Immature natural killer cell (primary cell): Measurements from ENCODE around the gene DHRS7B. TPM values are rescaled to one million over a fixed set of nuclear protein-coding genes. Genes with fewer than 3 reads are reported as not detected.
A peak's percentile ranks its signal among the peaks of the same experiment; 100 is the strongest.

ENCODE experiments used
- DNase-seq, 3 donors: peaks; one replicate each; pipeline ENCODE4 v3.0.0; 2022; ENCODE audit warnings: mixed read lengths in 1 of 3
- H3K27ac Mint-ChIP-seq, 6 donors: one replicate each; pipeline ENCODE4 v1.8.0; 2020; ENCODE audit warnings: mixed read lengths in 6 of 6, mild to moderate bottlenecking in 5 of 6, inconsistent platforms in 4 of 6, moderate library complexity in 3 of 6
- H3K27me3 Mint-ChIP-seq, 3 donors: one replicate each; pipeline ENCODE4 v1.8.0; 2020 to 2021; ENCODE audit warnings: low read depth in 3 of 3, mild to moderate bottlenecking in 3 of 3, mixed read lengths in 3 of 3, moderate library complexity in 3 of 3, inconsistent platforms in 1 of 3
- H3K36me3 Mint-ChIP-seq, 3 donors: one replicate each; pipeline ENCODE4 v1.8.0; 2020; ENCODE audit warnings: mixed read lengths in 3 of 3, inconsistent platforms in 2 of 3, mild to moderate bottlenecking in 2 of 3
- H3K4me1 Mint-ChIP-seq, 2 donors: one replicate each; pipeline ENCODE4 v1.8.0; 2020; ENCODE audit warnings: inconsistent platforms in 2 of 2, mild to moderate bottlenecking in 2 of 2, mixed read lengths in 2 of 2, moderate library complexity in 1 of 2
- H3K4me3 Mint-ChIP-seq, 5 donors: one replicate each; pipeline ENCODE4 v1.8.0; 2020; ENCODE audit warnings: mild to moderate bottlenecking in 5 of 5, mixed read lengths in 5 of 5, inconsistent platforms in 3 of 5, moderate library complexity in 3 of 5
- H3K9me3 Mint-ChIP-seq, 6 donors: one replicate each; pipeline ENCODE4 v1.8.0; 2020; ENCODE audit warnings: mild to moderate bottlenecking in 6 of 6, mixed read lengths in 6 of 6, inconsistent platforms in 4 of 6, moderate library complexity in 3 of 6
- polyA plus RNA-seq, 3 donors: library from polyadenylated mRNA; unstranded; fragments of 300-500 nt; fragmentation: Illumina TruSeq; gene quantifications; one replicate each; pipeline ENCODE4 v1.2.3, GENCODE V29; 2021

The DHRS7B gene
- polyA plus RNA-seq, 3 donors from 2014 or later: 11.3 to 15.3 (median 12.9) TPM

DNA sequence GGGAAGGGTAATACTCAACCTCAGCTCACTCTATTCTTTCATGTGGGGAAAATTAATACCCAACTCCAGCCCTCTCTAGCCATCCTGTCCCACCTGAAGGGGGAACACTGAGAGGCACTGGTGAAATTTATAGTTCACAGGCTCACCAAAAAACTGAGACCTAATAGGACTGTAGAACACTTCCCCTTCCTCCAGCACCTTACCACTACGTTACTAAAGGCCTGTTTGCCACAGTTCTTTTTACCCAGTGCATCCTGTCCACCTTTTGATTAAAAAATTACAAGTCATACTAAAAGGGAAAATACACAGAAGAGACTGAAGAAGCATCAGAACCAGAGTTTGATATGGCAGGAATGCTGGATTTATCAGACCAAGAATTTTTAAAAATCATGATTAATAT, 26.0 kb downstream of the DHRS7B start:
- Mint-ChIP-seq H3K27me3 (no peaks in the 10 kb centered on the region), H3K36me3 (peaks cover 0 to 12% (median 9%) of the 10 kb centered on the region in 3 donors), H3K4me3 (no peak overlapping the region), H3K9me3 (peaks cover 0 to 12% (median 3%) of the 10 kb centered on the region in 6 donors), H3K4me1 (peaks cover 6 to 18% of the 10 kb centered on the region in 2 donors), H3K27ac (peak overlapping the region in 1 of 6 donors; percentile 16)
- no peak for DNase-seq

DNA sequence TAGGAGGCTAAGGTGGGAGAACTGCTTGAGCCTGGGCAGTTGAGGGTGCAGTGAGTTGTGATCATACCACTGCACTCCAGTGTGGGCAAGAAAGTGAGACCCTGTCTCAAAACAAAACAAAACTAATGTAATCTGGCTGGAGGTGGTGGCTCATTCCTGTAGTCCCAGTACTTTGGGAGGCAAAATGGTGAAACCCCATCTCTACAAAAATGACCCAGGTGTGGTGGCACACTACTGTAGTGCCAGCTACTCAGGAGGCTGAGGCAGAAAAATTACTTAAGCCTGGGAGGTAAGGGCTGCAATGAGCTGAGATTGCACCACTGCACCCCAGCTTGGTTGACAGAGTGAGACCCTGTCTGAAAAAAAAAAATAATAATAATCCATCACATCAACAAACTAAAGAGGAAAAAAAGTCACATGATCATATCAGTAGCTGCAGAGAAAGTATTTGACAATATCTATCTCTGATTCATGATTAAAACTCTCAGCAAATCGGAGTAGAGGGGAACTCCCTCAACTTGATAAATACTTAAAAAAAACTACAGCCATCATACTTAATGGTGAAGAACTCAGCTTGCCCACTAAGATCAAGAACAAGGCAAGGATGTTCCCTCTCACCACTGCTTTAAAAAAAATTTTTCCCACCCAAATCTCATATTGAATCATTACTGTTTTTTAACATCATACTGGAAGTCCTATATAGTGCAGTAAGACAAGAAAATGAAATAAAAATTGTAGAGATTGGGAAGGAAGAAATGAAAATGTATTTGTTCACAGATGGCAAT, 31.0 kb downstream of the DHRS7B start:
- Mint-ChIP-seq H3K4me3 (no peak overlapping the region), H3K9me3 (peaks cover 0 to 6% (median under 1%) of the 10 kb centered on the region in 6 donors), H3K36me3 (peaks cover 0 to 4% (median 2%) of the 10 kb centered on the region in 3 donors), H3K27ac (no peak overlapping the region), H3K4me1 (peaks cover 3 to 14% of the 10 kb centered on the region in 2 donors), H3K27me3 (no peaks in the 10 kb centered on the region)
- DNase-seq: no peak

DNA sequence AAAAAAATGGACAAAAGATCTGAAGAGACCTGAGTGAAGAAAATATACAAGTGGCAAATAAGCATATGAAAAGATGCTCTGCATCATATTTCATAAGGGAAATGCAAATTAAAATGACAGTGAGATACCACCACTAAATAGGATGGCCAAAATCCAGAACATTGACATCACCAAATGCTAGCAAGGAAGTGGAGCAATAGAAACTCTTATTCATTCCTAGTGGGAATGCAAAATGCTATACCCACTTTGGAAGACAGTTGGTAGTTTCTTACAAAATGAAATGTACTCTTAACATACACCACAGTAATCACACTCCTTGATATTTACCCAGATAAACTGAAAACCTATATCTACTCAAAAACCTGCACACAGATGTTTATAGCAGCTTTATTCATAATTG, 33.6 kb downstream of the DHRS7B start:
- peaks cover 3 to 13% of the 10 kb centered on the region in 2 donors for H3K4me1 Mint-ChIP-seq
- no peak overlapping the region for H3K4me3 Mint-ChIP-seq
- no peaks in the 10 kb centered on the region for H3K9me3 Mint-ChIP-seq
- H3K27me3 Mint-ChIP-seq: no peaks in the 10 kb centered on the region
- no peak overlapping the region for H3K27ac Mint-ChIP-seq
- no peaks in the 10 kb centered on the region for H3K36me3 Mint-ChIP-seq
- no peak for DNase-seq

DNA sequence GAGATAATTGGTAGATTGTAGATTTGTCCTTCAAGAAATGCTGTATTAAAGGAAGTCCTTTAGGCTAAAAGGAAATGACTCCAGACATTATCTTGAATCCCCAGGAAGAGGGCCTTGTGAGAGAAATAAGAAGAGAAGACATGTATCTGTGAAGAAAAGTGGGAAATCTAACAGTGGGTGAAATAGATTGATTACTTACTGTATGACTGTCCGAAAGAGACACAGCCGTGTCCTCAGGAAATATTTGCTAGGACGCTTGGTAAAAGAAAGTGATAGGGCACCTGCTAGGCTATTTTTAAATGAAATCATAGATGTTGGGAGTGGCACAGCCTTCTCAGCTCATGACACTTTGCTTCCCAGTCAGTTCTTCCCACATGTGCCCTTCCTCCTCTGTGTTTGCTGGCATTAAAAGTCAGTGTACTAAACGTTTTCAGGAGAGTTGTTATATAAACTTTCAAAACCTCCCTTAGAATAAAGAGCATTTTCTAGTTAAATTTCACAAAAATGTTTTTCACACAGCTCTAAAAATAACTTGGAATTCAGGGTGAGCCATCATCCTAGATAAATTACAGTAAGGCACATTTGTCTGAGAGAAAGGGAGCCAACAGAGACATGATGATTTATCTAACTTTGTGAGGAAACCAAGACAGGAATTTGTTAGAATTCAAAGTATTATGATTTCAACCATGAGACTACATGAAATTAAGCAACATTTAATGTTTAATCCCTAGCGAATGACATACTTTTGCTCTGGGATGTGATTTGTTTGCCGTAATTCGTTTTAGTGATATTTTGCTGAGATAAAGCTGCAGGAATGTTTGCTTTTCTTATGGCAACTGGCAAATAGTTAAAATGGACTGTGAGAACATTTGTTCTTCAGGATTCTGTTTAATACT, 35.0 kb downstream of the DHRS7B start:
- no peak for DNase-seq
- H3K36me3 Mint-ChIP-seq: no peaks in the 10 kb centered on the region
- peaks cover 3 to 16% of the 10 kb centered on the region in 2 donors for H3K4me1 Mint-ChIP-seq
- no peak overlapping the region for H3K27ac Mint-ChIP-seq
- no peak overlapping the region for H3K4me3 Mint-ChIP-seq
- no peaks in the 10 kb centered on the region for H3K27me3 Mint-ChIP-seq
- no peaks in the 10 kb centered on the region for H3K9me3 Mint-ChIP-seq

DNA sequence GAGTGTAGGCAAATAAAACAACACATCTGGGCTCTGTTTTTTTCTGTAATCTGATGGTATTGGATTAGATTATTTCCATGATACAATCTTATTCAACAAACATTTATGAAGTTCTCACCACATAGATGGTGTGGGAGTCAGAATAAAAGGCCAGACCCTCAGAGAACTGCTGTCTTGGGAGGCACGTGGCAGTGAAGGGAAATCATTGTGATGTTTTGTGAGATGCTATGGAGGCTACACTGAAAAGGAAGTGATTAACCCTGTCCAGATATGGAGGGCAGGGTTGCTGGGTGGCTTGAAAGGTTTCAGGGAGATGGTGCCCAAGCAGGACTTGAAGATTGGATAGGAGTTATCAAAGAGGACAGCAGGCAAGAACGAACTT, 35.6 kb downstream of the DHRS7B start:
- Mint-ChIP-seq H3K9me3 (no peaks in the 10 kb centered on the region), H3K27me3 (no peaks in the 10 kb centered on the region), H3K27ac (peak overlapping the region in 4 of 6 donors; percentile 9 to 80 (median 23)), H3K4me1 (peaks cover 3 to 19% of the 10 kb centered on the region in 2 donors), H3K36me3 (no peaks in the 10 kb centered on the region), H3K4me3 (no peak overlapping the region)
- no peak for DNase-seq

DNA sequence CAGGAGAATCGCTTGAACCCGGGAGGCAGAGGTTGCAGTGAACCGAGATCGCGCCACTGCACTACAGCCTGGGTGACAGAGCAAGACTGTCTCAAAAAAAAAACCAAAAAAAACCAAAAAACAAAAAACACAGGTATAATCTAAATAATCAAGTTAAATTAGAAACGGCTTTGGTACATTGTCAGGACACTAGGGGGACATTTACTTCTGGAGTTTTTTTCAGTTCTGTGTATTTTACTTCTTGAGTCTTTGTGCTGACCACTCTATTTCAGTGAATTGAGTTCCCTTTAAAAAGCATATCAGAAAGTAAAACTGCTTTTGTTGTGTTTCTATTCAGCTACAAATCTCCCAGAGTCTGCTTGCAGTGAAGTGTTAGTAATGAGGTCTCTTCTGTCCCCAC, 36.3 kb downstream of the DHRS7B start:
- H3K27me3 Mint-ChIP-seq: no peaks in the 10 kb centered on the region
- DNase-seq: no peak
- H3K9me3 Mint-ChIP-seq: no peaks in the 10 kb centered on the region
- peaks cover 3 to 19% of the 10 kb centered on the region in 2 donors for H3K4me1 Mint-ChIP-seq
- no peak overlapping the region for H3K4me3 Mint-ChIP-seq
- no peak overlapping the region for H3K27ac Mint-ChIP-seq
- H3K36me3 Mint-ChIP-seq: no peaks in the 10 kb centered on the region

DNA sequence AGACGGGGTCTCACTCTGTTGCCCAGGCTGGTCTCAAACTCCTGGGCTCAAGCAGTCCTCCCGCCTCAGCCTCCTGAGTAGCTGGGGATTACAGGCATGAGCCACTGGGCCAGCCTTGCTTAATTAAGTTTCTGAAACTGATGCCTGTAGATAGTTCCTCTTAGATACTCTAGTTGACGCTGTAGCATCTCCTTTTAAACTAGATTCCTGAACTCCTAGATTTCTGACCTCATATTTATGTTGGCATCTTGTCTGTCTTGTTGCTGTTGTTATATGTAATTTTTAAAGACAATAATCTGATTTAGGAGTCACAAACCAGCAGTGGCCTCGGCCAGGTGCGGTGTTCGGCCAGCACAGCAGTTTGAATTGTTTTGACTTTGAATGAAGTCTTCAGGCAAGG, 37.5 kb downstream of the DHRS7B start:
- DNase-seq: no peak
- Mint-ChIP-seq H3K4me3 (no peak overlapping the region), H3K27me3 (no peaks in the 10 kb centered on the region), H3K9me3 (no peaks in the 10 kb centered on the region), H3K27ac (peak overlapping the region in 1 of 6 donors; percentile 27), H3K4me1 (peaks cover 3 to 12% of the 10 kb centered on the region in 2 donors), H3K36me3 (no peaks in the 10 kb centered on the region)

DNA sequence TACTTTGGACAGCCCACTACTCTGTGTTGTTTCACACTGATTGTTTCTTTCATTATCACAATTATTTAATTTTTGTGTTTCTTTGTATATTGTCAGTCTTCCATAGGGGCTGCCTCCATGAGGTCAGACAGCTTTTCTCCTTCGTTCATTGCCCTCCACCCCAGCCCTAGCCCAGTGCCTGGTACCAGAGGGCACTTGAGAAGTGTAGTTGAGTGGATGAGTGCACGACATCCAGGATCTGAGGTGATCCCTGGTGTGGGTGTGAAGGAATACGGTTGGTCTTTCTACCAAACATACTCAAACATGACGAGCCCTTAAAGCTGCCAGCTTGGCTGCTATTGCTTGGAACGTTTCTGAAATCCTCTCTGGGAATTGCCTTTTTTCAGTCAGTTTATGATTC, 37.9 kb downstream of the DHRS7B start:
- H3K4me3 Mint-ChIP-seq: no peak overlapping the region
- peak overlapping the region in 1 of 6 donors; percentile 27 for H3K27ac Mint-ChIP-seq
- no peak for DNase-seq
- H3K27me3 Mint-ChIP-seq: no peaks in the 10 kb centered on the region
- peaks cover 3 to 12% of the 10 kb centered on the region in 2 donors for H3K4me1 Mint-ChIP-seq
- H3K9me3 Mint-ChIP-seq: no peaks in the 10 kb centered on the region
- H3K36me3 Mint-ChIP-seq: no peaks in the 10 kb centered on the region

DNA sequence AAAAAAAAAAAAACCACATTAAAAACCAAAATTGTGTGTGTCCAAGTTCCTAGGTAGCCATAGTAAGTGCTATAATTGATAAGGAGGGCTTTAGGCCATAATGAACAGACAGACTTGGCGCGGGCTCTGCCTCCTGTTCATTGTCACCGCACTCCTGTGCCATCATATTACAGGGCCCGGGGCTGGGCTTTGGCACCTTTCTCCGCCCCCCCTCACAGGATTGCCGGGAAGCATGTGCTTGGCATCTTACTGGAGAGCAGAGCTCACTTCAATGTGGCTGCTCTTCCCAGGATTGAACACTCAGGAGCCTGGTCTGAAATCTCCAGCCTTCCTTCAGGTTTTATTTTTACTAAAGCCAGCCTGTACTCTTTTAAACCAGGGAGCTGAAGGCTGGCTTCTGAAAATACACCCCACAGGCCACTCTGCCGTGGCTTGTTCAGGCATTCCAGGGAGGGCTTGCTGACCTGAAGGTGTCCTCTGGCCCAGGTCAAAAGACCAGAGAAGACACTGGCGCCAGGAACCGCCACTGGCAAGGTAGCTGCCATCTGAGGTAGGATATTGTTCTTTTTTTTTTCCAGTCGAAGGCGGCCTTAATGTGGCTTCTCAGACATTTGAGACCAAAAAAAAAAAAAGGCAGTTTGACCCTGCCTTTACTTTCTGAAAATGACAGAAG, 39.3 kb downstream of the DHRS7B start:
- H3K4me3 Mint-ChIP-seq: no peak overlapping the region
- H3K27ac Mint-ChIP-seq: no peak overlapping the region
- no peaks in the 10 kb centered on the region for H3K27me3 Mint-ChIP-seq
- no peak for DNase-seq
- H3K36me3 Mint-ChIP-seq: no peaks in the 10 kb centered on the region
- peaks cover 3 to 19% of the 10 kb centered on the region in 2 donors for H3K4me1 Mint-ChIP-seq
- no peaks in the 10 kb centered on the region for H3K9me3 Mint-ChIP-seq

DNA sequence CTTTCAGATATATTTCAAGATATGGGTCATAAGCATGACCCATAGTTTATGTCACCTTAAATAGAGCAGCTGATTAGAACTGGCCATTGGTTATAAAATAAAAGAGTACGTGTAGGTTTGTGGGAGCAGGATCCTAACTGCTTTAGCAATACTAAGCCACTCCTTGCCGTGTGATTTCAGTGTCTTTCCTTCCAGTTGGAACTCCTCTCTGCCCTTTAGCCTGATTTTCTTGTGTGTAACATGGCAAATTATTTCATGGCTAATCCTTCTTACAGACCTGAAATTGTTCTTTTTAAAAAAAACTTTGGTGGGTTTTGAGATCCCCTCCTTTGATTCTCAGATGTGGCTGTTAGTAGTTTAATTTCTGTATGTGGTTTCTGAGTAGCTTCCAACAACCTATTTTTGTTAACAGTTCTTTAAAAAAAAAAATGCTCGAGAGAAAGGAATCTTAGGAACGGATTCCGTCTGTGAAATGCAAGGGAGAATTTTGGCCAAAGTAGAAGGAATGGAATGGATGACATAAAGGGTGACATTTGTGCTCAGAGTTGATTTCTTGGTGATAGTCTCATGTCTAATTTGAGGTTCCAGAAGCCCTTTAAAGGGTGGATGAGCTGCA, 39.9 kb downstream of the DHRS7B start:
- no peaks in the 10 kb centered on the region for H3K9me3 Mint-ChIP-seq
- DNase-seq: no peak
- no peaks in the 10 kb centered on the region for H3K27me3 Mint-ChIP-seq
- no peak overlapping the region for H3K4me3 Mint-ChIP-seq
- H3K4me1 Mint-ChIP-seq: peaks cover 3 to 19% of the 10 kb centered on the region in 2 donors
- no peaks in the 10 kb centered on the region for H3K36me3 Mint-ChIP-seq
- no peak overlapping the region for H3K27ac Mint-ChIP-seq

DNA sequence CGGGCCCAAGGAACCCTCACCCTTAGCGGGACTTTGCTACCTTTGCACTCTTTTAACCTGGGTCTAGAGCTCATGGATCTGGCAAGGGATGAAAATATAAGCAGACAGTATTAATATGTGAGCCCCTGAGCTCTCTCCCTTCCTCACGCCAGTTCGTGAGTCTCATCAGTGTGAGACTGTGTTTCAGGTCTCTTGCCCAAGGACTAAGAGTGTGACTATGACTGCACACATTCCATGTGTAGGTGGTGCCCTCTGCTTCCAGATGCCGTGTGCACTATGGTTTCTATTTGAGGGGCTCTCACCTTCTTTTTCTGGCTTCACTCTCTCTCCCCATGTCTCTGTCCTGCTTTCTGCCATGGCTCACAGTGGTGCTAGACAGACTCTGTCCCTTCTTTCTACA, 40.5 kb downstream of the DHRS7B start:
- DNase-seq: no peak
- H3K27me3 Mint-ChIP-seq: no peaks in the 10 kb centered on the region
- H3K27ac Mint-ChIP-seq: no peak overlapping the region
- no peaks in the 10 kb centered on the region for H3K9me3 Mint-ChIP-seq
- H3K36me3 Mint-ChIP-seq: no peaks in the 10 kb centered on the region
- H3K4me3 Mint-ChIP-seq: no peak overlapping the region
- H3K4me1 Mint-ChIP-seq: peaks cover 3 to 16% of the 10 kb centered on the region in 2 donors

DNA sequence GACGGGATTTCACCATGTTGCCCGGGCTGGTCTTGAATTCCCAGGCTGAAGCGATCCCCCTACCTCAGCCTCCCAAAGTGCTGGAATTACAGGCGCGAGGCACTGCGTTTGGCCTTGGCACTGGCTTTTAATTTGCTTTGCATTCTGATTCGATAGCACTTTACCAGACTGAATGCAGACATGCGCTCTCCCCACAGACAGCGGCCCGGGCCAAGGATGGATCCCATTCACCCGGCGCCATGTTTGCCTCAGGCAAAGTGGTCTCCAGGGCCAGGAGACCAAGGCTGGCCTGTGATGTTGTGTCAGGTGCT, 41.7 kb downstream of the DHRS7B start:
- H3K9me3 Mint-ChIP-seq: no peaks in the 10 kb centered on the region
- no peak overlapping the region for H3K4me3 Mint-ChIP-seq
- peaks cover 0 to 7% (median 5%) of the 10 kb centered on the region in 3 donors for H3K36me3 Mint-ChIP-seq
- H3K27me3 Mint-ChIP-seq: no peaks in the 10 kb centered on the region
- no peak for DNase-seq
- peaks cover 0 to 13% of the 10 kb centered on the region in 2 donors for H3K4me1 Mint-ChIP-seq
- H3K27ac Mint-ChIP-seq: no peak overlapping the region

DNA sequence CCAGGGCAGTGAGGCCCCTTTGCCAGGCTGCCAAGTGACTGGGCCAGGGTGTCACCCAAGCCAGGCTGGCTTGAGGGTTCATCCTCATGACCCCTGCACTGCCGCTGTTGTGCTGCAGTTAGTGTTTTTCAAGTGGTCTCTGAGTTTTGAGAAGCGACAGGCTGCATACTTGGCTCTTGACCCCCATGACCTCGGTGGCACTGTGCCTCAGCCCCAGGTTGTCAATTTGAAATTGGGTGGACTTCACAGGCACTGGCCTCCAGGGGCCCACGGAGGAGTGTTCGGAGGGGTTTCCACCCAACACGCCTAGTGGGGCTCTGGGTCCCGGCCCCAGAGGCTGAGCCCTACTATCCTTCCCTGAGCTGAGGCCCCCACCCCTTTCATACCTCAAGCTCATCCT, 42.7 kb downstream of the DHRS7B start:
- Mint-ChIP-seq H3K27ac (no peak overlapping the region), H3K36me3 (peaks cover 4 to 13% (median 11%) of the 10 kb centered on the region in 3 donors), H3K9me3 (no peaks in the 10 kb centered on the region), H3K27me3 (no peaks in the 10 kb centered on the region), H3K4me1 (peaks cover 0 to 13% of the 10 kb centered on the region in 2 donors), H3K4me3 (no peak overlapping the region)
- no peak for DNase-seq
